ENCODE measurements around the gene HSBP1L1.
A peak's percentile ranks its signal among the peaks of the same experiment; 100 is the strongest.
"Not testable (repeated sequence)": the region's sequence is repeated elsewhere in the genome, so short reads cannot be mapped to it uniquely, and the experiment has no call there.

Gene HSBP1L1

DNA sequence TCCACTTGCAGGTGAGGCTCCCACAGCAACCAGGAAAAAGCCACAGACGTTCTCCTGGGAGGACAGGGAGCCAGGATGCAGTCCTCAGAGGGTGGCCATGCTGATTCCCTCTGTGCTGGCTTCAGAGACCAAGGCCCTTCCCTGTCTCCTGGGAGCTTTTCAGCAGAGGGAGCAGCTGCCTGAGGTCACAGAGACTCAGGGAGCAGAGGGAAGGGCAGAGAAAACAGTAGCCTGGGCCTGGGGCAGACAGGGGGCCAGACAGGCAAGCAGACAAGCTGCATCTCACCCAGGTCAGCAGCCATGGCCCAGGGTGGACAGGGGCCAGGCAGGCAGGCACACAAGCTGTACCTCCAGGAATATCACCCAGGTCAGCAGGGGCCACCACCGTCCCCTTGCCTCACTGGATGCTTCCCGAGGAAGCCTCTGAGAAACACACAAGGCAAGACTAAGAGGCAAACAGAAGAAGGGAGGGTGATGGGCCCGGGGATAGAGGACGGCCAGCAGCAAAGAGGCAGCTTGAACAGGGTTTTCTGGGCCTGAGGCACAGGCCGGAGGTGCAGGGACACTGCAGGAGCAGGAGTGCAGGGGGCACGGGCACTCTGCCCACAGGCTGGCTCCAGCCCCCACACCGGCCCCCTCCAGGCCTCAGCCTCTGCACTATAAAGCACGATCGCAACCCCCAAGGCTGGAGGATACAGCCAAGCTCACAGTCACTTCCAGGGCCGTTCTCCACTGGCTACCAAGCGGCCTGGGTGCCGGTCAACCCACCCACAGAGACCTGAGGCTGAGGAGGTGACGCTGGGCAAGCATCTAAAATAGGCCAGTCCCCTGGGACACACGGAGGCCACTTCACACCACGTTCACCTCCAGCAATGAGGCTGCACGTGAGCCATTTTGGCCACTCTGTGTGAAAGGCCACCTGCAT lies 19.1 kb upstream of the HSBP1L1 start:
- DNase-seq (ENCODE audit: low read depth in 2 of 2): no peak

DNA sequence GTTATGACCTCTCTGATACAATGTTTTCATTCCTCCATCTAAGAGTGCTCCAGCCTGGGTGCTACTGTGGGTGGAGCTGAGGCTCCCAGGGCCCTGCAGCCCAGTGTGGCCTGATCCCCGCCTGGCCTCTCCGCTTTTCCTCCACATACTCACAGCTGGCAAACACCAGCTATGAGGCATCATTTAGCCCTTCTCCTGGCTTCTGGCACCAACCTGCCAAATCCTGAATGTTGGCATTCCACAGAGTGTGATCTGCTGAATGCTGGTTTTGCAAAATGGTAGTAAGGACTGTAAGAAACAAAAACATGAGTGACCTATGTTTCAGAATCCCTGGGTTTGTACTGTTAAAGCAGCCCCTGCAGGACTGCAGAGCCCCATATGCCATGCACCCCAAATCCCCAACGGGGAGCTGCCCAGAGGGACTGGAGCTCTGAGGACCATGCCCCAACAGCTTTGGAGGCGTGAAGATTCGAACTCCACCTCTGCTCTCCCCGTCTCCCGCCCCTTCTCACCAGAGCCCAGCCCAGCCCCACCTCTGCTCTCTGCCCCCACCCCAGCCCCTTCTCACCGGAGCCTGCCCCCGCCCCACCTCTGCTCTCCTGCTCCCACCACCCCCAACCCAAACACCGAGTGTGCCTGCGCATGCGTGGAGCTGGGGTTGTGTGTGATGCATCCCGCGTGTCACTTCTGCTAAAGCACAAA lies 17.2 kb upstream of the HSBP1L1 start:
- no peak for DNase-seq (ENCODE audit: low read depth in 2 of 2)

GRCh38 chr18:79947881-79948610 lies 16.4 kb upstream of the HSBP1L1 start:
- no peak for DNase-seq (ENCODE audit: low read depth in 2 of 2)

DNA sequence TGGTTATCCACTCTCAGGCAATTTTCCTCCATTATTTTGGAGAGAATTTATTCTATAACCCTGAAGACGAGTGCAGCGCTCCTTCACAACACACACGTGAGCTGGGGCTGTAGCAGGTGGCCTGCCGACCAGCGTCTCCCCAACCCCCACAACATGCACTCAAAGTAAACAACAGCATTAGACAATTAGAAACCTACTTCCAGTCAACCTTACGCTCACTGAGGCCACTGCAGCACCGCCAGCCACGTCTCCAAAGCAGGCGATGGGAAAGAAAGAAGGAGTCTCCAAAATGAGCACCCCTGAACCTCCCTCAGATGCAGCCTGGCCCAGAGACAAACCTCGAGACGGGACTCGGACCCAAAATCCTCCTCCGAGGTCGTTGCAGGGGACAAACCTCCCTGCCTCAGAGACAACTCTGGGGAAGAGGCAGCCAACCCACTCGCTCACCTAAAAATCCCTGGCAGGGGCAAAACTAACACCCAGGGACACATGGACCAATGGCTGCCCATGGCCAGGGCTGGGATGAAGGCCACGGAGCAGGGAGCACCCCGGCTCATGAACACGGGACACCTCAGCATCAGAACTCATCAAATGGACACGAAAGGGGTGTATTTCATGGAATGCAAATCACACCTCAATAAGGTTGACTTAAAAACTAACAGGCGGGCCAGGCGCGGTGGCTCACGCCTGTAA lies 15.6 kb upstream of the HSBP1L1 start:
- no peak for DNase-seq (ENCODE audit: low read depth in 2 of 2)

DNA sequence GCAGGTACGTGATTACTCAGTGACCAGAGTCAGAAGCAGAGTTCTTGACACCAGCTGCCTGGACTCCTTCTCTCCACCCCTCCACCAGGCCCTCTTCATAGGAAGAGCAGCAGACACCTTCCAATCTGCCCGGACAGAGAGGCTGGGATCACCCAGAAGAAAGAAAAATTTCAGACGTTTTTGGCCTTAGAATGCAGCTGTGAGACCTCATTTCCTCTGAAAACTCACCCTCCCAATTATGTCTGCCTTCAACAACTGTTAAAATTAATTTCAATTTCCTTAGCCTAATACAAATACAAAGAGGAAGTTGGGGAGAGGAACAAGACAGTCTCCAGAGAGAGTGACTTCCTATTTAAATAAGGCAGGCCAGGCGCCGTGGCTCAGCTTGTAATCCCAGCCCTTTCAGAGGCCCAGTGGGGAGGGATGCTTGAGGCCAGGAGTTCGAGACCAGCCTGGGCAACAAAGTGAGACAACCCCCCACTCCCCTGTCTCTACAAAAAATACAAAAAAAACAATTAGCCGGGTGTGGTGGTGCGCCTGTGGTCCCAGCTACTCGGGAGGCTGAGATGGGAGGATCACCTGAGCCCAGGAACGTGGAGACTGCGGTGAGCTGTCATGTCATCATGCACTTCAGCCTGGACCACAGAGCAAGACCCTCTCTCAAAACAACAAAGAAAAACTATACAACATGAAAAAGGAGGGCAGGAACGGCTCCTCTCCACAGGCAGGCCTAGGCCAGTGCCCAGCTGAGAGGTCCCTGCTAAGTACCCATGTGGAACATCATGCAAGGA lies 14.6 kb upstream of the HSBP1L1 start:
- DNase-seq (ENCODE audit: low read depth in 2 of 2): no peak

- no peak for DNase-seq (ENCODE audit: low read depth in 2 of 2)
Measured at GRCh38 chr18:79950515-79951341, 13.7 kb upstream of the HSBP1L1 start.

DNA sequence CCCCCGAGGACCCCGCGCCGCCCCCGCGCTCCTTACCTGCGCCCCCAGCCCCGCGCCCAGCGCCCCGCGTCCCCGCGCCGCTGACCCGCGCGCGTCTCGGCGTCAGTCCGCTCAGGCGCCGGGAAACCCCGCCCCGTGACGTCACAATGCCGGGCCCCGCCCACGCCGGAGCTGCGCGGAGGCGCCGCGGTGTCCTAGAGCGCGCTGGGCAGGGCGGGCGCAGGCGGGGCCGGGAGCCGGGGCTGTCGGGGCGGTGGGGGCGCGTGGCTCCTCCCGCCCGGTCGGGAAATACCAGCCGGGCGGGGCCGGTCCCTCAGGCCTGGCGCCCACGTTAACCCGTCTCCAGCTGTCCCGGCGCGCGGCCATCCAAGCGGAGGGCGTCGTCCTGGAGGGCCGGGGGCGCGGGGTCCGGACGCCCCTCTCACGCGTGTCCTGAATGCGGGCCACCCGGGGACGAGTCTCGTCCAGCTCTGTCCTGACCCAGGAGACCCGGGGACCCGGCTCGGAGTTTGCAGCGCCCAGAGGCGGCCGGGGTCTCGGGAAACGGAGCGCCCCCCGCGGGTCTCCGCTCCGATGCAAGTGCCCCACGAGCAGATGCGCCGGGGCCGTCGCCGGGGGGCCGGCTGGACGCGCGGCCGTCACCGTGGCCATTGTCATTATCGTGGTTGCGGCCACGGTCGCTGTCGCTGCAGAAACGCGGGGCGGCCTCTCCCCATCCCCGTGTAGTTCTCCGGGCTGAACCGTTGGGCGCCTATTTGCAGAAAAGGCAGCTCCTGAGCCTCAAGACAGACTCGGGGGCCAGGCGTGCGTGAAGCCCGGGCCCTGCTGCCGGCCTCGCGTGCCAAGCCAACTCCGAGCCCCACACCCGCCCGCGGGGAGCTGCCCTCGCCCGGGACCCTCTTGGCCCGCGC lies 12.6 kb upstream of the HSBP1L1 start, which contains the start of gene SLC66A2:
Gene SLC66A2, minus strand, starts transcription at position 109 of the 911 bp plus-strand sequence. CDS start 727 bp downstream, outside the sequence.
- peak; percentile 92 to 98 for DNase-seq (ENCODE audit: low read depth in 2 of 2)

- no peak for DNase-seq (ENCODE audit: low read depth in 2 of 2)
Measured at GRCh38 chr18:79952456-79952995, 11.9 kb upstream of the HSBP1L1 start.

- DNase-seq (ENCODE audit: low read depth in 2 of 2): no peak
Measured at GRCh38 chr18:79952996-79953559, 11.4 kb upstream of the HSBP1L1 start.

- no peak for DNase-seq (ENCODE audit: low read depth in 2 of 2)
Measured at GRCh38 chr18:79953971-79954651, 10.3 kb upstream of the HSBP1L1 start.

GRCh38 chr18:79954791-79955190 lies 9.7 kb upstream of the HSBP1L1 start:
- no peak for DNase-seq (ENCODE audit: low read depth in 2 of 2)

DNA sequence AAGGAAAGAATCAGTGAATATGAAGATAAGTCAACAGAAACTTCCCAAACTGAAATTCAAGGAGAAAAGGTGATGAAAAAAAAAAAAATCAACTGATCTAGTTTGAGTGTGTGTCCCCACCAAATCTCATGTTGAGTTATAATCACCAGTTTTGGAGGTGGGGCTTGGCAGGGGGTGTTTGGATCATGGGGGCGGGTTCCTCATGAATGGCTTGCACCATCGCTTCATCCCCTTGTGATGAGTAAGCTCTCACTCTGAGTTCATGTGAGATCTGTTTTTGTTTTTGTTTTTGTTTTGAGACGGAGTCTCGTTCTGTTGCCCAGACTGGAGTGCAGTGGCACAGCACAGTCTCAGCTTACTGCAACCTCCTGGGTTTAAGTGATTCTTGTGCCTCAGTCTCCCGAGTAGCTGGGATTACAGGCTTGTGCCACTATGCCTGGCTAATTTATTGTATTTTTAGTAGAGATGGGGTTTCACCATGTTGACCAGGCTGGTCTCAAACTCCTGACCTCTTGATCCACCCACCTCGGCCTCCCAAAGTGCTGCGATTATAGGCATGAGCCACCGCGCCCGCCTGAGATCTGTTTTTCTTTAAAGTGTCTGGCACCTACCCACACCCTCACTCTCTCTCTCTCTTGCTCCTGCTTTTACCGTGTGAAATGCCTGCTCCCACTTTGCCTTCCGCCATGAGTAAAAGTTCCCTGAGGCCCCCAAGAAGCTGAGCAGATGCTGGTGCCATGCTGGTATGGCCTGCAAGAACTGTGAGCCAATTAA lies 9.0 kb upstream of the HSBP1L1 start:
- DNase-seq (ENCODE audit: low read depth in 2 of 2): no peak

DNA sequence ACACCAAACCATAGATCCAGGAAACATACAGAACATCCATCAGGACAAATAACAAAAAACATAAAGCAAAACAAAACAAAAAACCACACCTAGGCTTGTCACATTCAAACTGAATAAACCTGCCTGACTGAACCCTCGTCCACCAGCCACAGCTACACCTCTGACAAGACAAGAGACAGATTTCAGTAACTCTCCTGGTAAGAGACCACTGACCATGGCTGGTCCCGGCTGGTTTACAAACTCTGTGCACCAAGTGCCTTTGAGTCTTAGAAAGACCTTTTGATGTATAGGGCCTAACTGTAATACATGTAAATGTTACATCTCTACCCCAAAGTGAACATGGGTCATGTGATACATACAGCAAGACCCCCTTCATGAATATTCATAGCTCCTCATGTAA lies 8.2 kb upstream of the HSBP1L1 start:
- DNase-seq (ENCODE audit: low read depth in 2 of 2): no peak

GRCh38 chr18:79958981-79959380 lies 5.5 kb upstream of the HSBP1L1 start:
- DNase-seq (ENCODE audit: low read depth in 2 of 2): no peak

- DNase-seq (ENCODE audit: low read depth in 2 of 2): not testable (repeated sequence)
Measured at GRCh38 chr18:79960161-79960801, 4.2 kb upstream of the HSBP1L1 start.

- no peak for DNase-seq (ENCODE audit: low read depth in 2 of 2)
Measured at GRCh38 chr18:79960921-79961526, 3.4 kb upstream of the HSBP1L1 start.

Data from stimulated activated CD4-positive, alpha-beta T cell treated with anti-CD3 and anti-CD28 coated beads, Interleukin-4, amount 100 ng/mL, for 48 hours (primary cell).